Ascending aorta (tissue), 2 donors: Measurements from ENCODE around the gene HSH2D. TPM values are rescaled to one million over a fixed set of nuclear protein-coding genes. Genes with fewer than 3 reads are reported as not detected.

Source experiments
- DNase-seq, 2 donors: peaks; one replicate each; pipeline ENCODE4 v3.0.0-alpha.2; 2019; ENCODE audit warnings: low spot score in 2 of 2
- H3K27ac ChIP-seq, 2 donors: fragments of 200-600 bp; sonication (generic); one replicate each; pipeline ENCODE4 v1.5.1; 2016 to 2017; ENCODE audit warnings: mild to moderate bottlenecking in 1 of 2
- H3K27me3 ChIP-seq: fragments of 200-600 bp; sonication (generic); one replicate; pipeline ENCODE4 v1.5.1; 2017
- H3K36me3 ChIP-seq, 2 donors: fragments of 200-600 bp; sonication (generic); one replicate each; pipeline ENCODE4 v1.5.1; 2016
- H3K4me1 ChIP-seq, 2 donors: fragments of 200-600 bp; sonication (generic); one replicate each; pipeline ENCODE4 v1.5.1; 2016 to 2017; ENCODE audit warnings: mild to moderate bottlenecking in 1 of 2
- H3K4me3 ChIP-seq, 2 donors: fragments of 200-600 bp; sonication (generic); one replicate each; pipeline ENCODE4 v1.5.1; 2016 to 2017; ENCODE audit warnings: mild to moderate bottlenecking in 1 of 2
- H3K9me3 ChIP-seq, 2 donors: fragments of 200-600 bp; sonication (generic); one replicate each; pipeline ENCODE4 v1.5.1; 2016
- intact Hi-C: fragments of 100-400 bp; cut with DNase I; formaldehyde crosslinking; loops from one replicate; pipeline ENCODE4 v1.15.1; 2023
- total RNA-seq: library from RNA; depleted of rRNA; stranded (reverse); fragments of >200 nt; gene quantifications from one replicate; pipeline ENCODE4 v1.1.0, GENCODE V29; 2016
- TF ChIP-seq, protein P1 (sequence below), 3 experiments: fragments of 200-600 bp in 2 of 3; fragments of 450-650 bp in 1 of 3; sonication (generic) in 2 of 3; IDR thresholded peaks; one replicate each; pipeline ENCODE4 v1.5.1; 2016 to 2019; ENCODE audit warnings: antibody characterized with exemption in 3 of 3, mild to moderate bottlenecking in 1 of 3, moderate library complexity in 1 of 3

The HSH2D gene, protein sequence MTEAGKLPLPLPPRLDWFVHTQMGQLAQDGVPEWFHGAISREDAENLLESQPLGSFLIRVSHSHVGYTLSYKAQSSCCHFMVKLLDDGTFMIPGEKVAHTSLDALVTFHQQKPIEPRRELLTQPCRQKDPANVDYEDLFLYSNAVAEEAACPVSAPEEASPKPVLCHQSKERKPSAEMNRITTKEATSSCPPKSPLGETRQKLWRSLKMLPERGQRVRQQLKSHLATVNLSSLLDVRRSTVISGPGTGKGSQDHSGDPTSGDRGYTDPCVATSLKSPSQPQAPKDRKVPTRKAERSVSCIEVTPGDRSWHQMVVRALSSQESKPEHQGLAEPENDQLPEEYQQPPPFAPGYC
- total RNA-seq: not detected

DNA sequence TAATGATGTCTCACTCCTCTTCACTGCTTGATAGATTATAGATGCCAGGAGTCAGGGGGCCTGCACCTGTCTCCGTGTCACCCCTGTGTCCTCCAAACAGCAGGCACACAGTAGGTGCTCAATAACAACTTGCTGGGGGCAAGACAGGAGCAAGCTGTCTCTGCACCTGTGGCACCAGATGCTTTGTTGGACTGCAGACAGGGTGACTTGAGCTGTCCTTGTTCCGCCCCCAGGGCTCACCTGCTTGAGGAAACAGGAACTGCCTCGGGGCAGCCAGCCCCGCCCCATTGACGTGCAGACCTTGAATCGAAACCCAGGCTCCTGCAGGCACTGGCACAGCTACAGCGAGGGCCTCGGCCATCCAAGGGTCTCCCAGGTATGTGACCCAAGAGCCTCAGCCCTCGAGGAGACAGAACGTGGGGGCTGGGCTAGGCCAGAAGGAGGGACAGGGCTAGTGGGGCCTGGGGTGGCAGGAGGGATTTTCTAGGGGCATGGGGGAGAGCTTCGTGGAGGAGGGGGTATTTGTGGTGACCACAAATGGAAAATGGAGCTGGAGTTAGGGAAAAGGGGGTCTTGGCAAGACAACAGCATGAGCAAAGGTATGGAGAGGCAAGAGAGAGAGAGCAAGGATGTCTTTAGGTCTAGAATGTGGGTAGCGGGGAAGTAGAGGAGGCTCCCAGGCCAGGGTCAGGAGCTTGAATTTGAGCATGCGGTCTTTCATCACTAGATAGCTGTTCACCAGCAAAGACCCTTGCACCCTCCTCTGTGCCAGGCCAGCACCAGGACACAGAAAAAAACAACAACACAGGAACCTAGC lies at the start of gene HSH2D:
Gene HSH2D (plus strand): TSS at position 287 of the 817 bp plus-strand sequence. CDS start 5,066 bp downstream, outside the sequence.
- TF ChIP-seq, protein P1, sequence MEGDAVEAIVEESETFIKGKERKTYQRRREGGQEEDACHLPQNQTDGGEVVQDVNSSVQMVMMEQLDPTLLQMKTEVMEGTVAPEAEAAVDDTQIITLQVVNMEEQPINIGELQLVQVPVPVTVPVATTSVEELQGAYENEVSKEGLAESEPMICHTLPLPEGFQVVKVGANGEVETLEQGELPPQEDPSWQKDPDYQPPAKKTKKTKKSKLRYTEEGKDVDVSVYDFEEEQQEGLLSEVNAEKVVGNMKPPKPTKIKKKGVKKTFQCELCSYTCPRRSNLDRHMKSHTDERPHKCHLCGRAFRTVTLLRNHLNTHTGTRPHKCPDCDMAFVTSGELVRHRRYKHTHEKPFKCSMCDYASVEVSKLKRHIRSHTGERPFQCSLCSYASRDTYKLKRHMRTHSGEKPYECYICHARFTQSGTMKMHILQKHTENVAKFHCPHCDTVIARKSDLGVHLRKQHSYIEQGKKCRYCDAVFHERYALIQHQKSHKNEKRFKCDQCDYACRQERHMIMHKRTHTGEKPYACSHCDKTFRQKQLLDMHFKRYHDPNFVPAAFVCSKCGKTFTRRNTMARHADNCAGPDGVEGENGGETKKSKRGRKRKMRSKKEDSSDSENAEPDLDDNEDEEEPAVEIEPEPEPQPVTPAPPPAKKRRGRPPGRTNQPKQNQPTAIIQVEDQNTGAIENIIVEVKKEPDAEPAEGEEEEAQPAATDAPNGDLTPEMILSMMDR (IDR thresholded peaks at IDR 0.05): no peak
- intact Hi-C loops: no loop called here
- DNase-seq: peak; percentile 30 to 74

DNA sequence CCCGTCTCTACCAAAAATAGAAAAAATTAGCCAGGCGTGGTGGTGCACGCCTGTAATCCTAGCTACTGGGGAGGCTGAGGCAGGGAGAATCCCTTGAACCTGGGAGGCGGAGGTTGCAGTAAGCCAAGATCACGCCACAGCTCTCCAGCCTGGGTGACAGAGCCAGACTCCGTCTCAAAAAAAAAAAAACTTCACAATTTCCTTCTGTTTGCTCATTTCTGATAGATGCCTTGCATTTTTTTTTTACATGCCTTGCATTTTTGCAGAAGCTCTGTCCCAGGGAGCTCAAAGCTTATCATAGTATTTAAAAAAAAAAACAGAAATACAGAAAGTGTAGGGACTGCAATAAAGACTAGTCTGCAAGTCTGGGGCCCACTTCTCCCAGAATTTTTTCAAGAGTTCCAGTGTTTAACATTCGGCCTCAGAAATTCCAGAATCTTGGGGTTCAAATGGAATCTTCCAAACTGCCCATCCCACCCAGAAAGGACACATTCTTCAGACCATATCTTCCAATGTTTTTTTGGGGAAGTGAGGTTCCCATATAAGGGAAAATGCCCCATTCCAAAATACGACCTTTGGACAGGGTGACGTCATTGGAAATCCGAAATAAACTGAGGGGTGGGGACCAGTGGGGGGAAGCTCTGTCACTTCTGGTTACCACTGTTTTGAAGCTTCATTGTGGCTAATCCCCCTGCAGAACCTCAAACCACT lies 49.0 kb upstream of the HSH2D start:
- intact Hi-C loops: no loop called here
- Histone ChIP-seq H3K27ac (peak overlapping the region; percentile 61 to 62), H3K36me3 (peaks cover 100% of the 10 kb centered on the region in 2 donors), H3K9me3 (no peaks in the 10 kb centered on the region), H3K4me3 (no peak overlapping the region), H3K27me3 (no peaks in the 10 kb centered on the region), H3K4me1 (peaks cover 0 to 6% of the 10 kb centered on the region in 2 donors)
- TF ChIP-seq, protein P1 (IDR thresholded peaks at IDR 0.05): no peak
- DNase-seq: no peak

More for the DNA sequence above, at the start of gene HSH2D:
- H3K36me3 ChIP-seq: no peaks in the 10 kb centered on the region
- no peak within 1 kb of the TSS for H3K27ac ChIP-seq
- no peaks in the 10 kb centered on the region for H3K9me3 ChIP-seq
- no peak within 1 kb of the TSS for H3K4me3 ChIP-seq
- H3K4me1 ChIP-seq: no peaks in the 10 kb centered on the region
- H3K27me3 ChIP-seq: no peaks in the 10 kb centered on the region

DNA sequence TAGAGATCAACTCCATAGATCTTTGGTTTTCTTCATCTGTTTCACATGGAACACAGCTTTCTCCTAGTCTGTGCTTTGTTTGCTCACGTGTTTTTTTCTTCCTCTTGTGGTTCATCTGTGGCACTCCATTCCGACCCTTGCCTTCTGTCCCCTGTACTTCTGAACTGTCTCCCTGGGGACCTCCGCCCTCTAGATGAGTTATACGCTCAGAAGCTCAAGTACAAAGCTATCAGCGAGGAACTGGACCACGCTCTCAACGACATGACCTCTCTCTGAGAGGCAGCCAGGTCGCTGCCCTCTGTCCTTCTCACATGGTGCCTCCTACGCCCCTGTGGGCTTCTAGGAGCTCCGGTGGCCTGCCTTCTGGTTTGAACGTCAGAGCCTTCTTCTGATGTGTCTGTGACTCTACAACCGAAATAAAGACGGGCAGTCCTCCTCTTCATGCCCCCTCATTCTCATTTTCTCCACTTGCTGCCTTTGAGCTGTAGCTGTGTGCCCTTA lies 48.4 kb upstream of the HSH2D start:
- Histone ChIP-seq H3K9me3 (no peaks in the 10 kb centered on the region), H3K27me3 (no peaks in the 10 kb centered on the region), H3K27ac (peak overlapping the region; percentile 61 to 62), H3K4me3 (no peak overlapping the region), H3K4me1 (peaks cover 0 to 6% of the 10 kb centered on the region in 2 donors), H3K36me3 (peaks cover 99 to 100% of the 10 kb centered on the region in 2 donors)
- DNase-seq: peak in 1 of 2 donors; percentile 64
- intact Hi-C loops: no loop called here
- TF ChIP-seq, protein P1 (IDR thresholded peaks at IDR 0.05): no peak

DNA sequence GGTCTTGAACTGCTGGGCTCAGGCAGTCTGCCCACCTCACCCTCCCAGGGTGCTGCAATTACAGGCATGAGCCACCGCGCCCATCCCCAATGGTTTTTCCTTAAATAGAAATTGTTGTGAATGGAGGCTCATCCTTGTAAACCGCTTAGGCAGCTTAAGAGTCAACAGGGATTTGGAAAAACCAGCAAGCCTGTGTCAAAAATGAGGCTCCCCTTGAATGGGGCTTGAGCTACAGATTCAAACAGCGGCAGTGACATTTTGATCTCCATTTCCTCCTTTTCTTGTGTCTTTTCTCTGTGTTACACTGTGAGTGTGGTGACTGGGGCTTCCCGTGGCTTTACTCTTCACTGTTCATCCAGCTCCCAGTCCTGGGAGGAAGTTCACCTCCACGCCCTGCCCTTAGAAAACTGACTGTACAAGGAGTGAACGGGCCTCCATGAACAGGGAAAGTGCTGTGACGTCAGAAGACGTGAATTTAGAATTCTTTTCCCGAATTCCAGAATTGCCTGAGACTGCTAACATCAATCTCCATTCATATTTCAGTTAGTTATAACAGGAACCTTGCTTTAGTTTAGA lies 47.1 kb upstream of the HSH2D start:
- intact Hi-C loops: no loop called here
- no peak overlapping the region for H3K4me3 ChIP-seq
- no peak for DNase-seq
- H3K4me1 ChIP-seq: peaks cover 0 to 6% of the 10 kb centered on the region in 2 donors
- H3K9me3 ChIP-seq: no peaks in the 10 kb centered on the region
- peak overlapping the region; percentile 1 to 62 for H3K27ac ChIP-seq
- no peaks in the 10 kb centered on the region for H3K27me3 ChIP-seq
- TF ChIP-seq, protein P1 (IDR thresholded peaks at IDR 0.05): no peak
- peaks cover 98 to 100% of the 10 kb centered on the region in 2 donors for H3K36me3 ChIP-seq

DNA sequence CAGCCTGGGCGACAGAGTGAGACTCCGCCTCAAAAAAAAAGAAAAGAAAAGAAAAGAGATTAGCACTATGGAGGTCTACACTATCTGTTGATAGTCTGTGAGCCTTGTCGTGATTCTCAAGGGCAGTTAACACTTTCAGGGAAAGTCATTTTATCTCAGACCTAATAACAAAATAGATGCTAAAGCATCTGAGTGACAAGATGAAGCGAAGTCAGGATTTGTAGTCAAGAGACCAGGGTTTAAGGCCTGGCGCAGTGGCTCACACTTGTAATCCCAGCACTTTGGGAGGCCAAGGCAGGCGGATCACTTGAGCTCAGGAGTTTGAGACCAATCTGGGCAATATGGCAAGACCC lies 45.1 kb upstream of the HSH2D start:
- H3K9me3 ChIP-seq: no peaks in the 10 kb centered on the region
- peak overlapping the region in 1 of 2 donors; percentile 41 for H3K27ac ChIP-seq
- H3K4me3 ChIP-seq: no peak overlapping the region
- H3K4me1 ChIP-seq: peaks cover 0 to 4% of the 10 kb centered on the region in 2 donors
- TF ChIP-seq, protein P1 (IDR thresholded peaks at IDR 0.05): no peak
- no peak for DNase-seq
- no peaks in the 10 kb centered on the region for H3K27me3 ChIP-seq
- peaks cover 97 to 100% of the 10 kb centered on the region in 2 donors for H3K36me3 ChIP-seq
- intact Hi-C loops: no loop called here
